Measurements from ENCODE around the gene ADAMTS3. TPM values are rescaled to one million over a fixed set of nuclear protein-coding genes. Genes with fewer than 3 reads are reported as not detected.
A peak's percentile ranks its signal among the peaks of the same experiment; 100 is the strongest.

ADAMTS3 gene
- total and polyA plus RNA-seq, 2 experiments from 2014 or later: 1.2 to 3.7 TPM

- Histone ChIP-seq H3K4me2 (no peak overlapping the region), H3K4me1 (ENCODE audit: insufficient read depth) (no peaks in the 10 kb centered on the region), H3K27ac (ENCODE audit: low read depth) (no peak overlapping the region), H3K9me2 (ENCODE audit: insufficient read depth) (no peaks in the 10 kb centered on the region), H3K4me3 (no peak overlapping the region), H3F3A (replicated peaks; ENCODE audit: low read depth) (no peaks in the 10 kb centered on the region), H3K27me3 (ENCODE audit: insufficient read depth) (no peaks in the 10 kb centered on the region), H2AFZ (no peak overlapping the region), H3K79me2 (replicated peaks; ENCODE audit: insufficient read depth) (no peaks in the 10 kb centered on the region), H4K20me1 (replicated peaks; ENCODE audit: insufficient read depth) (no peaks in the 10 kb centered on the region), H3K36me3 (ENCODE audit: insufficient read depth) (no peaks in the 10 kb centered on the region)
- H3K4me3 Mint-ChIP-seq: no peak overlapping the region
- DNase-seq (ENCODE audit: low spot score) (no peak), ATAC-seq (no peak)
- H3K27ac Mint-ChIP-seq: no peak overlapping the region
- no peaks in the 10 kb centered on the region for H3K4me1 Mint-ChIP-seq
- H3K36me3 Mint-ChIP-seq (ENCODE audit: low read depth): no peaks in the 10 kb centered on the region
- no peaks in the 10 kb centered on the region for H3K27me3 Mint-ChIP-seq (ENCODE audit: insufficient read depth, low read depth, poor library complexity)
- TF ChIP-seq EZH2phosphoT487 (IDR thresholded peaks at IDR 0.05; ENCODE audit: unreplicated experiment) (no peak), CTCF (conservative IDR thresholded peaks at IDR 0.05; ENCODE audit: low read depth in 2 of 2) (no peak), STAT1 (IDR thresholded peaks at IDR 0.05; ENCODE audit: unreplicated experiment) (no peak), JUNB (IDR thresholded peaks at IDR 0.05; ENCODE audit: unreplicated experiment) (no peak), ZNF331 (CRISPR knock-in tag; IDR thresholded peaks at IDR 0.05; ENCODE audit: low read depth) (no peak), NANOG (IDR thresholded peaks at IDR 0.05; ENCODE audit: borderline replicate concordance) (no peak), EZH2 (IDR thresholded peaks at IDR 0.05; ENCODE audit: low read depth, unreplicated experiment) (no peak), POLR2AphosphoS5 (IDR thresholded peaks at IDR 0.05; ENCODE audit: low read depth) (no peak)
- H3K9me3 Mint-ChIP-seq: no peaks in the 10 kb centered on the region
Measured at GRCh38 chr4:72442715-72443114, 126.3 kb downstream of the ADAMTS3 start.

DNA sequence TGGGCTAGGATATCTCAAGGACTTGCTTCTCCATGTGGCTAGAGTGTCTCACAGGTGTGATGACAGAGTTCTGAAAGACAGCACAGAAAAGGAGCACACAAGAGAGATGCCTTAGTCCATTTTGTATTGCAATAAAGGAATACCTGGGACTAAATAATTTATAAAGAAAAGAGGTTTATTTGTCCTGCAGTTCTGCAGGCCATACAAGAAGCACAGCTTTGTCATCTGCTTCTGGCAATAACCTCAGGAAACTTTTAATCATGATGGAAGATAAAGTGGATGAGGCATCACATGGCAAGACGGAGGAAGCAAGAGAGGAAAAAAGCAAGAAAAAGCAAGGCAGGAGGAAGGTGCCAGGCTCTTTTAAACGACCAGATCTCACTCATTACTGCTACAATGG is 126.9 kb downstream of the ADAMTS3 start:
- Mint-ChIP-seq H3K9me3 (no peaks in the 10 kb centered on the region), H3K27ac (peak overlapping the region; percentile 15; the same call in 1 of the 2 replicates), H3K36me3 (ENCODE audit: low read depth) (no peaks in the 10 kb centered on the region), H3K4me3 (no peak overlapping the region), H3K27me3 (ENCODE audit: insufficient read depth, low read depth, poor library complexity) (no peaks in the 10 kb centered on the region), H3K4me1 (no peaks in the 10 kb centered on the region)
- H3K27ac ChIP-seq (ENCODE audit: low read depth): no peak overlapping the region
- H3K79me2 ChIP-seq (replicated peaks; ENCODE audit: insufficient read depth): no peaks in the 10 kb centered on the region
- ATAC-seq (no peak), DNase-seq (ENCODE audit: low spot score) (no peak)
- no peaks in the 10 kb centered on the region for H3K36me3 ChIP-seq (ENCODE audit: insufficient read depth)
- no peaks in the 10 kb centered on the region for H3F3A ChIP-seq (replicated peaks; ENCODE audit: low read depth)
- no peaks in the 10 kb centered on the region for H3K27me3 ChIP-seq (ENCODE audit: insufficient read depth)
- H2AFZ ChIP-seq: no peak overlapping the region
- no peaks in the 10 kb centered on the region for H3K9me2 ChIP-seq (ENCODE audit: insufficient read depth)
- H4K20me1 ChIP-seq (replicated peaks; ENCODE audit: insufficient read depth): no peaks in the 10 kb centered on the region
- H3K4me1 ChIP-seq (ENCODE audit: insufficient read depth): no peaks in the 10 kb centered on the region
- H3K4me3 ChIP-seq: no peak overlapping the region
- no peak overlapping the region for H3K4me2 ChIP-seq
- TF ChIP-seq EZH2phosphoT487 (IDR thresholded peaks at IDR 0.05; ENCODE audit: unreplicated experiment): no peak
- TF ChIP-seq ZNF331 (CRISPR knock-in tag; IDR thresholded peaks at IDR 0.05; ENCODE audit: low read depth): no peak
- TF ChIP-seq ZNF114 (CRISPR knock-in tag; IDR thresholded peaks at IDR 0.05): no peak
- TF ChIP-seq JUNB (IDR thresholded peaks at IDR 0.05; ENCODE audit: unreplicated experiment): no peak
- TF ChIP-seq STAT1 (IDR thresholded peaks at IDR 0.05; ENCODE audit: unreplicated experiment): no peak
- TF ChIP-seq ETS1 (IDR thresholded peaks at IDR 0.05): no peak
- no peak for TF ChIP-seq CTCF (conservative IDR thresholded peaks at IDR 0.05; ENCODE audit: low read depth in 2 of 2)
- no peak for TF ChIP-seq POLR2AphosphoS5 (IDR thresholded peaks at IDR 0.05; ENCODE audit: low read depth)
- no peak for TF ChIP-seq EZH2 (IDR thresholded peaks at IDR 0.05; ENCODE audit: low read depth, unreplicated experiment)
- TF ChIP-seq, protein P1, sequence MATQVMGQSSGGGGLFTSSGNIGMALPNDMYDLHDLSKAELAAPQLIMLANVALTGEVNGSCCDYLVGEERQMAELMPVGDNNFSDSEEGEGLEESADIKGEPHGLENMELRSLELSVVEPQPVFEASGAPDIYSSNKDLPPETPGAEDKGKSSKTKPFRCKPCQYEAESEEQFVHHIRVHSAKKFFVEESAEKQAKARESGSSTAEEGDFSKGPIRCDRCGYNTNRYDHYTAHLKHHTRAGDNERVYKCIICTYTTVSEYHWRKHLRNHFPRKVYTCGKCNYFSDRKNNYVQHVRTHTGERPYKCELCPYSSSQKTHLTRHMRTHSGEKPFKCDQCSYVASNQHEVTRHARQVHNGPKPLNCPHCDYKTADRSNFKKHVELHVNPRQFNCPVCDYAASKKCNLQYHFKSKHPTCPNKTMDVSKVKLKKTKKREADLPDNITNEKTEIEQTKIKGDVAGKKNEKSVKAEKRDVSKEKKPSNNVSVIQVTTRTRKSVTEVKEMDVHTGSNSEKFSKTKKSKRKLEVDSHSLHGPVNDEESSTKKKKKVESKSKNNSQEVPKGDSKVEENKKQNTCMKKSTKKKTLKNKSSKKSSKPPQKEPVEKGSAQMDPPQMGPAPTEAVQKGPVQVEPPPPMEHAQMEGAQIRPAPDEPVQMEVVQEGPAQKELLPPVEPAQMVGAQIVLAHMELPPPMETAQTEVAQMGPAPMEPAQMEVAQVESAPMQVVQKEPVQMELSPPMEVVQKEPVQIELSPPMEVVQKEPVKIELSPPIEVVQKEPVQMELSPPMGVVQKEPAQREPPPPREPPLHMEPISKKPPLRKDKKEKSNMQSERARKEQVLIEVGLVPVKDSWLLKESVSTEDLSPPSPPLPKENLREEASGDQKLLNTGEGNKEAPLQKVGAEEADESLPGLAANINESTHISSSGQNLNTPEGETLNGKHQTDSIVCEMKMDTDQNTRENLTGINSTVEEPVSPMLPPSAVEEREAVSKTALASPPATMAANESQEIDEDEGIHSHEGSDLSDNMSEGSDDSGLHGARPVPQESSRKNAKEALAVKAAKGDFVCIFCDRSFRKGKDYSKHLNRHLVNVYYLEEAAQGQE (IDR thresholded peaks at IDR 0.05; ENCODE audit: unreplicated experiment): no peak
